Putamen (tissue), 1 donor: ENCODE data around the gene CSNK1A1L.

Source experiments
- DNase-seq: peaks from one replicate; pipeline ENCODE4 v3.0.0-alpha.2; 2016; ENCODE audit warnings: low spot score

CSNK1A1L gene

DNA sequence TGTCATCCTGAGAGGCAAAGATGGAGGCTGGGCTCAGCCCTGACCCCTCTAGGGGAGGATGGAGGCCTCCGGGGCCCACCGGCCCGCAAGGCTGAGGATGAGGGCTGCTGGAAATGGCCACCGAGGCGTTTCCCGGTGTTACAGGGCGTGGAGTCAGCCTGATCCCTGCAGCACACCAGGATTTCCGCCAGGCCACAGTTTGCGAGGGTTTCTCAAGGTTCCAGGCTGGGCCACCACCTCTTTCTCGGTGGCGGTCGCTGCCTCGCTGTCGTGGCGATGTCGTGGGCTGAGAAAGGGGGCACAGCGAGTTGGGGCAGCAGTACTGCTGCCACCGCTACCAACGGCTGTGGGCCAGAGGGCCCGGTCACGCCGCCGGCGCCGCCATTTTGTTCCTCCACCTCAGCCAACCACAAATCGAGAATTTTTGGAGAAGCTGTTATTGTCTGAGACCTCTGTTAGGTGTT is at the start of gene CSNK1A1L:
TSS of gene CSNK1A1L (minus strand) at position 414 of the 464 bp plus-strand sequence. CDS start at position 6, 408 bp downstream.
- no peak for DNase-seq

DNA sequence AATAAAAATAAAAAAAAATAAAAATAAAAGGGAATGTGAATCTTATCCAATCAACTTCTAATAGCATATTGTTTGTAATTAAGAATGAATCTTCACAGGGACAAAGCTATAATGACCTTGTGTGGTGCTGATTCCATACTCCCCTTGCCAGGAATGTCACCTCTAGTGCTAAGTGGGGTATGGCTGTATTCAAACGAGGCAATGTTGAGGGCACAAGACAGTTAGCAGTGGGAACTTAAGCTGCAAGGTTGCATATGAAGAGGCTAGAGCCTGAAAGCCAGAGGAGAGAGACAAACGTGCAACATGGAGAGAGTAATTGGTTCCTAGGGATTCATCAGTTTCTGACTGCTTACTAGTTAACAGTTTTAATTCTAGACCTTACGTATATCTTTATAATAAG is 43.9 kb upstream of the CSNK1A1L start:
- DNase-seq, result no peak

DNA sequence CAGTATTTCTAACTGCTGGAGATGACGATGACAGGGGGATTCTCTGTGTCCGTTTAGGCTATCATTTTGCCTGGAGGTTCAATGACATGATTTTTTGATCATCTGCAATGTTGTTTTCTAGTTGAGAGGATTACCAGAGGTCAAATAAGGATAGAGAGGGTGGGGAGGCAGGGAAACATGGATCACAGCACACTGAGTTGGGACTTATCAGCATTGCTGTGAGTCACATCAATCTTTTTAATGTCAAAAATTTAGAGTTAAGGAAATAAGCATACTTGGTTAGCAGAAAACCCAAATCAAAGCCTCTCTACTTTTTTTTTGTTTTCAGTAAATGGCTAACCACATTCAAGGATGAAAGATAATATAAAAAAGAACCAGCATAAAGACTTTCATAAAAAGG is 43.0 kb upstream of the CSNK1A1L start:
- DNase-seq, result no peak

DNA sequence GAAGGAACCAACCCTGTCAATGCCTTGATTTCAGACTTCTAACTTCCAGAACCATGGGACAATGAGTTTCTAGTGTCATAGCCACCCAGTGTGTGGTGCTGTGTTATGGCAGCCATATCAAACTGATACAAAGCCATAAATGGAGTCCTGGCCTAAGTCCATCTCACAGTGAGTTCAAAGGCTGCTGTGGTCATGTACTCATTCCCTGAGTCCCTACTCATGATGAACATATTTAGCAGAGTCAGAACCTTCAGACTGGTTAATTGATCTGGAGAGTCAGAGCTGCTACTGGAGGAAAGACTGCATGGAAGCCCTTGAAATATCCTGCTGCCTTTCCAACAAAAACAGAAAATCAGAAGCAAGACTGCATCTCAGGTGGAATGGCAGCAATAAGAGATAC is 39.2 kb upstream of the CSNK1A1L start:
- no peak for DNase-seq

DNA sequence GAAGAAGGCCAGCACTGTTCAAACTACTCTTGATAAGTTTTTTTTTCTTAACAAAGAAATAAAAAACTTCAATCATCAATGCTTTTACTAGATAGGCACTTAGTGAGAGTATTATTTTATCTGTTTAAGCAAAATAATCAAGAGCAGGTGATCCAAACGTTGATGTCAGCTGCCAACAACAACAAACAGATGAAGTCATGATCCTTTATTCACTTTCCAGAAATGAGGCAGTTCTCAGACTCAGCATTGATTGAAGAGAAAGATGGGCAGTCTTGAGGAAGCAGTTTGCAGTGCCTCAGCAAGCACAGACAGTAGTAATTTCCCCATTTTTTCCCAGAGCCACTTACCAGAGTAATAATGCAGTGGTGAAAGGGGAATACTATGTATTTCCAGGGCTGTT is 38.4 kb upstream of the CSNK1A1L start:
- no peak for DNase-seq

DNA sequence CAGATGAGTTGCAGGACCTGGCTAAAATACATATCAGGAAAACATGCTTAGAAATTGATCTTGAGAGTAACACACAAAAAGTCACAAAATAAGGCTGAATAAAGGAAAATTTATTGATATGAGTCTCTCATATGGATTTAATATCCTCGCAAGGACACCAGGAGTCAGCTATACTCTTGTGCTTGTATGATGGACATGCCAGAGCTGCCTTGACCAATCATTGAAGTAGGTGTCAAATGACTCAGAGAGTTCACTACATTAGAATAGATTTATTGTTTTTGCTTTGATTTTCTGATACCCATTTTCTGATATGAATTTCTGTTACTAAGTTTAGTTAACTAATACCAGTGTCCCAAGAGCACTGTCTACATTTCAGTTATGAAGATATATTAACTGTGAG is 37.4 kb upstream of the CSNK1A1L start:
- no peak for DNase-seq

DNA sequence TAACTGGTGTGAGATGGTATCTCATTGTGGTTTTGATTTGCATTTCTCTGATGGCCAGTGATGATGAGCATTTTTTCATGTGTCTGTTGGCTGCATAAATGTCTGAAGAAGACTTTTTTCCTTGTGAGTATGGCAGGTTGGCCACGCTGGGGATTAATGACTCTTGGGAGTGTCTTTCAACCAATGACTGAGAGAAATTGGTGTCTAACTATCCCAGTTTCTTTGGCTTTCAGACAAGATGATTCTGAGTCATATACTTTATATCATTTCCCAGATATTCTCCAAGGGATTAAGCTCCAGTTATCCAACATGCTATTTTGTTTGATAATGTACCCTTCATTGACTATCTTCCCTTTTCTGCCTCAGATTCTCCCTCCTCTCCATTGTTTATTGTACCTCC is 35.5 kb upstream of the CSNK1A1L start:
- no peak for DNase-seq

DNA sequence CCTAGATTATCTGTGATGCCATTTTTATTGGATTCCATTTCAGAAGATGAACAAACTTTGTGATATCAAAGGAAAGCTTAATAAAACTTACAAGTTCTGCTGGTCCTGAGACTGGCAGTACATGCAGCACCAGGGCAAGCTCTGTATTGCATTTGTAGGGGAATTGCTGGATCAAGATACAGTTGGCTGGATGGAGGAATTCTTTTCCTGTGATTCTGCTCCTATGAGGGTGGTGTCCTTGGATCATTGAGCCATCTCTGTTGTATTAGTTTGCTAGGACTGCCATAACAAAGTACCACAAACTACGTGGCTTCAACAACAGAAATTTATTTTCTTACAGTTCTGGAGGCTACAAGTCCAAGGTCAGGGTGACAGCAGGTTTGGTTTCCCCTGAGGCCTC is 33.9 kb upstream of the CSNK1A1L start:
- DNase-seq, result no peak

DNA sequence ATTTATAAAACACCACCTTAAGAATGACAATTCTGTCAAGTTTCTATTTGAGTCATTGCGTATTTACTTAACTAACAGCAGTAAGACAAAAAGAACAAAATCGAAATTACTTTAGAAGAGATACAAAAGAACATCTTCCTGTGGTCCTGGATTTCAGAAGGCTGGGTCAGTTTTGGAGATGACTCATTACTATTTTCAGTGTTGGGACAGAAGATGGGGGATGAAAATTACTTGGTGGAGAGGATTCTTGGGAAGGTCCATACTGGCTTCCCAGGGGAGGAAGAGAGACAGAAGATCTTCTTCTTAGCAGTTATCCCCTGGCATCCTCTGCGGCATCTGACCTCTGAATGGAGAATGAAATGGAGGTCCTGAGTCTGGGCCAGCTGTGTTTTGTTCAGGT is 33.5 kb upstream of the CSNK1A1L start:
- no peak for DNase-seq

DNA sequence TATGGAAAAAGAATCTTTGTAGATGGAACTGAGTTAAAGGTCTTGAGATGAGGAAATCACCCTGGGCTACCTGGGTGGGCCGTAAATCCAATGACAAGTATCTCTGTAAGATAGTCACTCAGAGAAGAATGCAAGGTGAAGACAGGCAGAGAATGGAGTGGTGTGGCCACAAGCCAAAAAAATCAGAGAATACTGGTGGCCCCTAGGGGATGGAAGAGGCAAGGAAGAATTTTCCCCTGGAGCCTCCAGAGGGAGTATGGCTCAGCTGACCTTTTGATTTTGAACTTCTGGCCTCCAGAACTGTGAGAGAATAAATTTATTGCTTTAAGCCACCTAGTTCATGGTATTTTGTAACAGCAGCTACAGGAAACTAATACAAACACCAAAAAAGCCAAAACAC is 32.7 kb upstream of the CSNK1A1L start:
- DNase-seq, result no peak

DNA sequence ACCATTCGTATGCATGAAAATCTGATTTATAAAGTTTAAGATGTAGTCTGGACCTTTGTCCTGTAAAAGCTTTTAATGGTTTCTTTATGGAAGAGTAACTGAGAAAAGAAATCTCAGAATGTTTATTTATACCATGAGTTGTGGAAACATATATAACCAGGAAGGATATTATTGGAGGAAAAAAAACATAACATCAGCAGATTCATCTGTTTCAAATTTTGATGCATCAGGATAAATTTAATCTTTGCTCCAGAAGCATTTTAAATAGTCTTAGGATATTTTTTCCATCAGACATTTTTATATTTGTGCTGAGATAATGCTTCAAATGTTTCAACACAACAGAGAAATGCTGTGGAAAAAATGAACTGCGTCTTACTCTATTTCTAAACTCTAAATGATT is 31.2 kb upstream of the CSNK1A1L start:
- DNase-seq, result no peak

DNA sequence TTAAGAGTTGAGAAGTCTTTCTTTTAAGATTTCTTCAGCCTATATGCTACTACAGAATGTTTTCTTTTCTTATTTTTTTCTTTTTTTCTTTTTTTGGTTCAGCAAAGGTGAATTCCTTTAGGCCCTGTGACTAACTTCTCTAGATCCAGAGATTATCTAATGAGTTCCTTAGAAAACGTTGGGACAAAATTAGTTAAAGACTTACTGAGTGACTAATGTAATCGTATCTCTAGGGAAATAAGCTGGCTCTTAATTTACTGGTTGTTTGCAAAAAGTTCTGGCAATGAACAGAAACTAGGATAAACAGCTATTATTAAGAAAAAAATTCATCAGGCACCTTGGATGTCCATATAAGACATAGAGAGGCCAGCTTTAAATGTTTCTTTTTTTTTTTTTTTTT is 30.7 kb upstream of the CSNK1A1L start:
- DNase-seq, result no peak

DNA sequence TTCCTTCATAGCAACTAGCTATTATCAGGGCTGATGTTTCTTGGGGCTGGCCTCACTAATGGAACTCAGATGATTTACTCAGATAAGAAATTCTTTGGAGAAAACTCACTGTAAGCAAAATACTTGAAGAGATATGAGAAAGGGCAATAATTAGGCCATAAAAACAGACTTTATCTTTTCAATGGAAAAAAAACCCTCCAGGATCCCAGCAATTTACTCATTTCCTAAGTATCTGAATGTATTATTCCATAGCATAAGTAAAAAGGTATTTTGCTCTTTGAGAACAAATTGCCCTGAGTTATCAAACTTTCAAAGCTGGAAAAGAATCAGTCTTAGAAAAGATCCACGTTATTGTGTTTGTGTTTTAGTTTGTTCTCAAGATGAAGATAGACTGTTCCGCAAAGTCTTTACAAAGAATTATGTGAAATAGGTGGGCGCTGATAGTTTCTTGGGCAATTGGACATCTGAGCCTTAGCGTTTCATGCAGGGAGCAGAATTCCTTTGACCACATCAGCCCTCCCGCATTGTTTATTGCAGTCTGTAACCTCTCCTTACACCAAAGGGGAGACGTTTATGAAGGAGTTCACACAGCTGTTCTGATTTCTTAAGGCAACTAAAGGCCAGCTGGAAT is 29.1 kb upstream of the CSNK1A1L start:
- DNase-seq, result no peak

DNA sequence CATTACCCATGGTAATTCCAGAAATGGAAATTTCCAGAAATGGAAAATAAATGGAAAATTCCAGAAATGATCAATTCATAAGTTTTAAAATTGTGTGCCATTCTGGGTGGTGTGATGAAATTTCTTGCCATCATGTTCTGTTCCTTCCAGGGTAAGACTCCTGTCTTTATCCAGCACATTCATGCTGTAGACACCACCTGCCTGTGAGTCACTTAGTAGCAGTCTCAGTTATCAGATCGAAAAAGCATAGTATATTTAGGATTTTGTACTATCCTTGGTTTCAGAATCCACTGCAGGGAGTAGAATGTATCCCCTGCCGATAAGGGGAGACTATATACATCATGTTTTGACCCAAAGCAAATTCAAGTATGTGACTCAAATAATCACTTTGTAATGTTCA is 26.7 kb upstream of the CSNK1A1L start:
- no peak for DNase-seq

DNA sequence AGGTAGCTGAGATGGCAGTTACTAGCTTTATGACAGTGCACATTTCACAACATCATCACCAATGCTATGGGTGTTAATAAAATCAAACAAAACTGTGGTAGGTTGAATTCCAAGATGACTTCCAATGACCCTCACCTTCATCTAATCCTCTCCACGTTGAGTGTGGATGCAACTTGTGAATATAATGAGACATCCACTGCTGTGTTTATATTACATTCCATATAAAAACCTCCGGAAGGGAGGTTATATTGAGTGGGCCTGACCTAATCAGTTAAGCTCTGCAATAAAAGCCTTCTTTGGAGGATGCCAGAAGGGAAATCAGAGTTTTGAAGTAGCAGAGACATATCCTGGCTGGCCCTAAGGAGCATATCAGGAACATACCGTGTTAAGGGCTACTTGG is 25.6 kb upstream of the CSNK1A1L start:
- no peak for DNase-seq

DNA sequence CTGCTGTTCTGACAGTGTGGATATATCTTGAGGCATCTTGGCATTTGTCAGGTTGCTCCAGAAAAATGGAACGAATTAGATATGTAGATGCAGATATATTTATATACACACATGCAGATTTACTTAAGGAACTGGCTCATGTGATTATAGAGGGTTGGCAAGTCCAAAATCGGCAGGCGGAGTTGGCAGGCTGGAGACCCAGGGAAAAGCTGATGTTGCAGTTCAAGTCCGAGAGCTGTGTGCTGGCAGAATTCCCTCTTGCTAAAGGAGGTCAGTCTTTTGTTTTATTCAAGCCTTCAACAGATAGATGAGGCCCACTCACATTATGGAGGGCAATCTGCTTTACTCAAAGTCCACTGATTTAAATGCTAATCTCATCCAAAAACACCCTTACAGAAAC is 24.4 kb upstream of the CSNK1A1L start:
- DNase-seq, result no peak

DNA sequence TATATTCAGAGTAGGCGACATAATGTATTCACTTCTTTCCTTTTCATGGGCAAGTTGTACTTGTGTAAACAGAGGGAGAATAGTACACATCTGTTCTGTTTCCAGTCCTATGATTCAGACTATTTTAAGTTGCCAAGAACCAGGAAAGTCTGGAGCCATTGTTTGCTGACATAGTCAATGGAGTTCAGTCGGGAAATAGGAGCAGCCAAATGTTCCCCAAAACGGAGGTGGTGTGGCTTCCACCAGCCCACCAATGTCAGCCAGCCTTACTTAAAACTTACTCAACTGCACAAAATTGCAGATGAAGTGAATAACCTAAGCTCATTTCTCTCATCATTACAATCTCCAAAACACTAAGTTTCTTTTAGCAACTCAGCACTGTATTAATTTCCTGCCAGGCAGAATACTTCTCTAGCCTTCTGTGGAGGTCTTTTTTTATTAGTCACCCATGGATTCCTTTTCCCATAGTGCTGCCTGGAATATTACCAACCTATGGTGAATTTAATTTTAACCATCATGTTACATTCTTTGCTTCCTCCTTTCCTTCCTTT is 22.3 kb upstream of the CSNK1A1L start:
- DNase-seq, result peak; percentile 70

DNA sequence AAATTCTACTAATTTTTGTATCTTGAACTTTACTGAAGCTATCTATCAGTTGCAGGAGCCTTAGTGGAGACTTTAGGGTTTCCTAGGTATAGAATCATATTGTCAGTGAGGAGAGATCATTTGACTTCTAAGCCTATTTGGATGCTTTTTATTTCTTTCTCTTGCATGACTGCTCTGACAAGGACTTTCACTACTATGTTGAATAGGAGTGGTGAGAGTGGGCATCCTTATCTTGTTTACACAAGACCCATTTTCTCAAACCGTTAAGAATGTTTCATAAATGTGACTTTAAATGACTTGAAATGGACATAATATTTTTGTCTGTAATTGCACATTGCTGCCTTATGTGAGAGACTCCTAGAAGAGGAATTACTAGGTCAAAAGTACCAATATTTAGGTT is 17.9 kb upstream of the CSNK1A1L start:
- no peak for DNase-seq

DNA sequence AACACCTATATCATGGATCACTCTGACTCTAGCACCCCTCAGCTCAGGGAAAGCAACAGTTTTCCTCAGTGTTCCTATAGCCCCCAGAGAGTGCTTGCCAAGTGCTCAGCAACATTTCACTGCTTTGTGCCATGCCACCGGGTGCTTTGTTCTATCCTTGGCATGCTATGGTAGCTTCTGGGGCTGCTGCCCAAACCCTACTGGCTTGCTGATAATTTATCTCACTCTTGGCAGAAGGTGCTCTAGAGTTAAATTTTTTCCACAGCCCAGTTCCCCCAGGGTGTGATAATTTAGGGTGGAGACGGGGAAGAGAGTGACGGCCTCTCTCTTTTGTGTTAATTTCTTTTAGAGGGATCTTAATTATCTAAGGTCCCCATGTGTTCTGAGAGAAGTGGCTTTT is 12.6 kb upstream of the CSNK1A1L start:
- no peak for DNase-seq

DNA sequence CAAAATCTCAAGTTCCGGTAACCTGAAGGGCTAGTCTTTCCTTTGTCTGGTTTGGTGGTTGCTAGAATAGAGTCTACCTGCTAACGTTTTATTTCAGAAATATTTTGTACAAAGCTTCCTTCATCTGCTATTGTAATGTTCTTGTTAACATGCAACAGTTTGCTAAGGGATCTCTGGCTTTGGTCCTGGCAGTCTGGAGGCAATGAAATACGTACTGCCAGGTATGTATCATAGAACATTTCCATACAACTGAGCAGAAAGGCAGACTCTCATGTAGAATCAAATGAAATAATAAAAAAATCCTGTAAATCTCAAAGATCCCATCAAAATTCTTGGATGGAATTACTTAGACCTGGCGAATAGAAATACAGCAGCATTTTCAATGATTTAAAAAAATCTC is 8.8 kb upstream of the CSNK1A1L start:
- DNase-seq, result no peak

DNA sequence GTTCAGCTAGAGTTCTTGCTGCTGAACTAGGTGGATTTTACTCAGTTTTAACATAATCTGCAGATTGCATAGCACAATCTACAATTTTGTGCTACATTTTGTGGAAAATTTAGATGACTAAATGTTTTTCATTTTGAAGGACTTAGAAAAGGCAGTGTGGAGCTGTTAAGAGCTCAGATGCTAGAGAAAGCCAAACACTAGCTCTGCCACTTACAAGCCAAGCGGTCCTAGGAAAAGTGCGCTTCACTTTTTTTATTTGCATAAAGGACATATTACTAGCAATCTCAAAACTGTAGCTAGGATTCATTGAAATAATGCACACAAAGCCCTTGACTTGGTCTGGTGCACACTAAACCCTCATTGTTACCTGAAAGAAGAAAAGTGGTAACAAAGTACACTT is 8.1 kb upstream of the CSNK1A1L start:
- DNase-seq, result no peak

DNA sequence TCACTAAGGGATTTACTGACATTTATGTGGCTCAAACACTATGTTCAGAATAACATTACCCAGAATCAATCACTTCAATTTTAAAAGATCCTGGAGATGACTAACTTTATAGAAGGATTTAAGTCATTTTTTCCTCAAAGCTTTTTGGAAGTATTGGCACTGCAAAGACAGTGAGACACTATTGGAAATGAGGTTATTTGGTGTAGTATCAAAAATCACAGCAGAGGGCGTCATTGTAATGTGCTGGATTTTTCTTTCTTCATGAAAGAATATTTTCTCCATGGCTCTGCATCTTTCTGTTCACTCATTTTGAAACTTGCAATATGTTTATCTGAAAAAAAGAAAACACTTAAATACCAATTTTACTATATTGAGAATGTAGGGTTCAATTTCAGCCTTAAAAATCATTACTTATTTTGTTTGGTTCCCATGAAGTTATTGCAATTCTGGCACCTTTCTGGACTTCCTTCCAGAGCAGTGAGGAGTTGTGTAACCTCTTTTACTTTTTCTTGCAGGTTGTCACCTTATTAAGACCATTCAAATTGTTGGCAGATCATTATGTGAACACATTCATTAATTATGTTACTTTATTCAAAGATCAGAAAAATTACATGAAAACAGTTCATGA is 3.7 kb upstream of the CSNK1A1L start:
- DNase-seq, result peak; percentile 54

DNA sequence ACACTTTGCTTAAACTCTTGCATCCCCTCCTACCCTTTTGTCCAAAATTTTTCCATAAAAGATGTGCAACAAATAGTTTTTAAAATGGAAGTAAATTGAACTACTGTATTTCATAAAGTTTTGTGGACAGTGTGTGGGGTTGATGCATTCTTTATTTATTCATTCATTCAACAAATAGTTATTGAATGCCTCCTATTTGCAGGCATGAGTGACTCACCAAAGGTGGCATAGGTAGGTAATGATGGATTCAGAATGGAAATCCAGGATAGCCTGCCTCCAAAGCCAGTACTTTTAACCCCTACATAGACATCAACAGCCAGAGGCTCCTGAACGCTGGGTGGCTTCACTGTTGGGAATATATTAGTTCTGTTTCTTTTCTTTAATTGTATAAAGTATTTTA is 2.4 kb upstream of the CSNK1A1L start:
- DNase-seq, result no peak

DNA sequence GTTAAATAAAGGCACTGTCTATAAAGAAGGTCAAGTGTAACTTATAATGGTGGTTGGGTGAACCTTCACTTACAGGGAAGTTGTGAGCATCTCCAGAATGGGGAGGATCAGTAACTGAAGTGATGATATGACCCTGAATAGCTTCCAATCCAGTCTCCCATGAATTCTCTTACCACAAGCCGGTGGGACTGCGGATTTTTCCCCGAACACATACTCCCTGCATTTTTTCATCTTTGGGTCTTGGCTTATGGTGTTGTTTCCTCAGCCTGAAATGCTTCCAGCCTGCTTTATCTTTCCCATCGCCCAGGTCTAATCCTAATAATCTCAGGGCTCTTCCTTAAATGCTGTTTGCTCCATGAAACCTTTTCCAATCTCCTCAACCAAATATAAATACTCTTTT is 2.0 kb upstream of the CSNK1A1L start:
- DNase-seq, result no peak
